ENCODE measurements around the gene CIDEC. TPM values are rescaled to one million over a fixed set of nuclear protein-coding genes. Genes with fewer than 3 reads are reported as not detected.

Gene CIDEC
- total and polyA plus RNA-seq, 9 of the 15 experiments (the other 6 are each of a cell fraction or from before 2014, with no cell fraction given) = not detected

- TF ChIP-seq NR2C1 (IDR thresholded peaks at IDR 0.05) = 0 out of 2 replicates have a peak, but pooled peaks have one; percentile 25
- TF ChIP-seq NR2C1 (tag; IDR thresholded peaks at IDR 0.05) = peak; percentile 56; the same call in 1 of the 2 replicates
- peak; percentile 35; the same call in 1 of the 2 replicates for TF ChIP-seq NR2C2 (CRISPR knock-in tag; IDR thresholded peaks at IDR 0.05)
- peak; percentile 78; the same call in 1 of the 2 replicates for TF ChIP-seq NR2C2 (tag; IDR thresholded peaks at IDR 0.05)
- TF ChIP-seq REST (IDR thresholded peaks at IDR 0.05; ENCODE audit: borderline replicate concordance) = peak; percentile 85
- TF ChIP-seq REST (CRISPR knock-in tag; IDR thresholded peaks at IDR 0.05; ENCODE audit: low read depth) = no peak
- peak; percentile 67; the same call in 1 of the 2 replicates for TF ChIP-seq ZNF57 (CRISPR knock-in tag; IDR thresholded peaks at IDR 0.05)
- no peak for TF ChIP-seq ZNF324 (CRISPR knock-in tag; IDR thresholded peaks at IDR 0.05)
- no peak; the same call in 1 of the 2 replicates for TF ChIP-seq ARID3A (IDR thresholded peaks at IDR 0.05; ENCODE audit: borderline replicate concordance, low read depth, low read length)
- no peak for TF ChIP-seq RBM25 (IDR thresholded peaks at IDR 0.05; ENCODE audit: low read depth, low read length, severe bottlenecking)
- TF ChIP-seq KAT7 (CRISPR knock-in tag; IDR thresholded peaks at IDR 0.05; ENCODE audit: borderline replicate concordance) = peak; percentile 56; the same call in 1 of the 2 replicates
- no peak for TF ChIP-seq MTA1 (IDR thresholded peaks at IDR 0.05; ENCODE audit: borderline replicate concordance)
- peak; percentile 97 for TF ChIP-seq RB1 (IDR thresholded peaks at IDR 0.05; ENCODE audit: low read depth)
- TF ChIP-seq ILK (tag; IDR thresholded peaks at IDR 0.05; ENCODE audit: borderline replicate concordance, low read depth) = no peak
- TF ChIP-seq FOXP4 (CRISPR knock-in tag; IDR thresholded peaks at IDR 0.05; ENCODE audit: borderline replicate concordance) = no peak
- TF ChIP-seq TCF15 (CRISPR knock-in tag; IDR thresholded peaks at IDR 0.05) = no peak
Observed at GRCh38 chr3:9862391-9863057, 17.5 kb downstream of the CIDEC start (continued).
